ENCODE results near the gene COL8A2. TPM values are rescaled to one million over a fixed set of nuclear protein-coding genes. Genes with fewer than 3 reads are reported as not detected.

COL8A2 gene
- total RNA-seq, 2 donors from 2014 or later, result 0.18 to 0.40 TPM

DNA sequence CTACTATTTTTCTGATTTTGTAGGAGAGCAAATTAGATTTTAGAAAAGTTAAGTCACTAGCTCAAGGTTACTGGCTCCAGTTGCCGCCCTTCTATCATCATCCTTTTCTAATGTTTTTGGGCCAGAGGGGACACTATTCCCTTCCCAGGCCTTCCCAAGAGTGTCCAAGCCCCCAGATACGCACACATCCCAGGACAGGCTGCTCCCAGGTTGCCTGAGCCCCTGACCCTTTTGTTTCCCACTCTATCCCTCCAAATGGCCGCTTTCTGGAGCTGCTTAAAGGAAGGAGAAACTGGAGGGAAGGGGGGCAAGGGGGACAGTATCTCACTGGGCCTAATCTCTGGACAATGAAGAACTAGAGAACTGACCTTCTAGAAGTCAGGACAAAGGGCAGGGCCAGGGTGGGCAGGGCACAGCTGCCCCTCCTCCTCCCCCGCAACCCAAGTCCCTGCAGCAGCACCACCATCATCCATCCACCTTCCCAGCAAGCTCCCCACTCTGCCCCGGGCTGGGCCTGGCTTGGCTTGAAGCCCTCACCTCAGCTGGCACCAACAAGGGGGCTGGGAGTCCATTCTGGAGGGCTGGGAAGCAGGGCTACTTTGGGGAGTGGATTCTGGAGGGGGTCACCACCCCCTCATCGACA, 29.9 kb upstream of the COL8A2 start:
- no peaks in the 10 kb centered on the region for H3K9me3 Mint-ChIP-seq
- H3K4me1 ChIP-seq (ENCODE audit: control insufficient read depth, insufficient read depth, low read length), result peaks cover 11% of the 10 kb centered on the region
- peaks cover 13% of the 10 kb centered on the region for H3K36me3 ChIP-seq (ENCODE audit: control insufficient read depth, insufficient read depth, low read length)
- H3K27ac Mint-ChIP-seq, result peak overlapping the region; percentile 91
- H3K27me3 ChIP-seq (ENCODE audit: control insufficient read depth, insufficient read depth, low read length, poor library complexity, severe bottlenecking), result no peaks in the 10 kb centered on the region
- DNase-seq, result peak; percentile 72
- H3K27ac ChIP-seq (ENCODE audit: low read depth, low read length), result peak overlapping the region; percentile 95
- H3K9me3 ChIP-seq (ENCODE audit: control insufficient read depth, low read length), result no peaks in the 10 kb centered on the region
- peak overlapping the region; percentile 78 for H3K9ac ChIP-seq (ENCODE audit: extremely low read depth, low read length, poor library complexity, severe bottlenecking)
- WGBS, 2 experiments (ENCODE audit: insufficient coverage in 1 of 2, insufficient read length in 1 of 2), result 52 to 71% methylated on average over 2 to 5 of the region's 6 CpGs
- TF ChIP-seq, protein P1, sequence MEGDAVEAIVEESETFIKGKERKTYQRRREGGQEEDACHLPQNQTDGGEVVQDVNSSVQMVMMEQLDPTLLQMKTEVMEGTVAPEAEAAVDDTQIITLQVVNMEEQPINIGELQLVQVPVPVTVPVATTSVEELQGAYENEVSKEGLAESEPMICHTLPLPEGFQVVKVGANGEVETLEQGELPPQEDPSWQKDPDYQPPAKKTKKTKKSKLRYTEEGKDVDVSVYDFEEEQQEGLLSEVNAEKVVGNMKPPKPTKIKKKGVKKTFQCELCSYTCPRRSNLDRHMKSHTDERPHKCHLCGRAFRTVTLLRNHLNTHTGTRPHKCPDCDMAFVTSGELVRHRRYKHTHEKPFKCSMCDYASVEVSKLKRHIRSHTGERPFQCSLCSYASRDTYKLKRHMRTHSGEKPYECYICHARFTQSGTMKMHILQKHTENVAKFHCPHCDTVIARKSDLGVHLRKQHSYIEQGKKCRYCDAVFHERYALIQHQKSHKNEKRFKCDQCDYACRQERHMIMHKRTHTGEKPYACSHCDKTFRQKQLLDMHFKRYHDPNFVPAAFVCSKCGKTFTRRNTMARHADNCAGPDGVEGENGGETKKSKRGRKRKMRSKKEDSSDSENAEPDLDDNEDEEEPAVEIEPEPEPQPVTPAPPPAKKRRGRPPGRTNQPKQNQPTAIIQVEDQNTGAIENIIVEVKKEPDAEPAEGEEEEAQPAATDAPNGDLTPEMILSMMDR (conservative IDR thresholded peaks at IDR 0.05), result no peak
- H3K4me3 Mint-ChIP-seq, result peak overlapping the region; percentile 84
- peaks cover 41% of the 10 kb centered on the region for H3K4me1 Mint-ChIP-seq
- H3K36me3 Mint-ChIP-seq (ENCODE audit: low read depth), result peaks cover 10% of the 10 kb centered on the region
- peak overlapping the region; percentile 89 for H3K4me3 ChIP-seq (ENCODE audit: low read length)
- peaks cover 24% of the 10 kb centered on the region for H3K27me3 Mint-ChIP-seq (ENCODE audit: insufficient read depth)

DNA sequence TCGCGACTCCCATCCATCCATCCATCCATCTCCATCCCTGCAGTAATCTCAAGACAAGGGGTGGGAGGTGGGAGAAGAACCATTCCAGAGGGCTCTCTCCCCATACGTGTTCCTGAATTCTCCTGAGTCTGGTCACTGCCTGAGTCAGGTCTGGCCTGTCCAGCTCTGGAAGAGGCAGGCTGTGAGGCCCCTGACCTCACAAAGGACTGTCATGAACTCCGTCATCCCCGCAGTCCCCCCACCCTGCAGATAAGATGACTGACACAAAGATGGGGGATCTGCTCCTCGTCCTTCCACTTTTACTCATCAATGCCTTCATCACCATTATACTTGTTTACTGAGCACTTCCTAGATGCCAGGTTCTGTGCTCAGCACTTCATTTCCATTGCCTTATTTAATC, 29.3 kb upstream of the COL8A2 start:
- Histone ChIP-seq H3K9ac (ENCODE audit: extremely low read depth, low read length, poor library complexity, severe bottlenecking) (no peak overlapping the region), H3K27me3 (ENCODE audit: control insufficient read depth, insufficient read depth, low read length, poor library complexity, severe bottlenecking) (no peaks in the 10 kb centered on the region), H3K4me1 (ENCODE audit: control insufficient read depth, insufficient read depth, low read length) (peaks cover 11% of the 10 kb centered on the region), H3K9me3 (ENCODE audit: control insufficient read depth, low read length) (no peaks in the 10 kb centered on the region), H3K27ac (ENCODE audit: low read depth, low read length) (peak overlapping the region; percentile 95), H3K36me3 (ENCODE audit: control insufficient read depth, insufficient read depth, low read length) (peaks cover 12% of the 10 kb centered on the region), H3K4me3 (ENCODE audit: low read length) (no peak overlapping the region)
- H3K4me1 Mint-ChIP-seq, result peaks cover 39% of the 10 kb centered on the region
- no peak overlapping the region for H3K27ac Mint-ChIP-seq
- peak overlapping the region; percentile 84 for H3K4me3 Mint-ChIP-seq
- DNase-seq, result no peak
- no peaks in the 10 kb centered on the region for H3K9me3 Mint-ChIP-seq
- H3K36me3 Mint-ChIP-seq (ENCODE audit: low read depth), result peaks cover 6% of the 10 kb centered on the region
- H3K27me3 Mint-ChIP-seq (ENCODE audit: insufficient read depth), result peaks cover 24% of the 10 kb centered on the region
- 92 to 94% methylated on average over 4 to 6 of the region's 6 CpGs for WGBS, 2 experiments (ENCODE audit: insufficient coverage in 1 of 2, insufficient read length in 1 of 2)
- TF ChIP-seq, protein P1 (conservative IDR thresholded peaks at IDR 0.05), result no peak

DNA sequence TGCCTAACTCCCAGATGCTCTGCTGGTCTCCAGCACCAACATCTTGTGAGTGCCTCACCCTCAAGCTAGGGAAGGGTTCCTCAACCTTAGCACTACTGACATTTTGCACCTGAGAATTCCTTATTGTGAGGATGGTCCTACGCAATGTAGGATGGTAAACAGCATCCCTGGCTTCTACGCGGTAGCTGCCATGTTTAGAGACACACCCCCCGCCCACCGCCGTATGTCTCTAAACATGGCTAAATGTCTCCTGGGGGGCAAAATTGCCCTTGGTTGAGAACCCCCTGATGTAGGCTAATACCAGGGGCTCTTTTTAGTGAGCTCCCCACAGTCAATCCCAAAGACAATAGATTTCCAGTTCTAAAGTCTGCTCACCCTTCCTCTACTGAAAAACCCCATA, 28.5 kb upstream of the COL8A2 start:
- no peak overlapping the region for H3K27ac Mint-ChIP-seq
- peaks cover 37% of the 10 kb centered on the region for H3K4me1 Mint-ChIP-seq
- H3K27ac ChIP-seq (ENCODE audit: low read depth, low read length), result no peak overlapping the region
- H3K27me3 ChIP-seq (ENCODE audit: control insufficient read depth, insufficient read depth, low read length, poor library complexity, severe bottlenecking), result no peaks in the 10 kb centered on the region
- no peak overlapping the region for H3K9ac ChIP-seq (ENCODE audit: extremely low read depth, low read length, poor library complexity, severe bottlenecking)
- H3K4me3 Mint-ChIP-seq, result no peak overlapping the region
- TF ChIP-seq, protein P1 (conservative IDR thresholded peaks at IDR 0.05), result no peak
- H3K36me3 ChIP-seq (ENCODE audit: control insufficient read depth, insufficient read depth, low read length), result peaks cover 7% of the 10 kb centered on the region
- no peaks in the 10 kb centered on the region for H3K9me3 Mint-ChIP-seq
- H3K36me3 Mint-ChIP-seq (ENCODE audit: low read depth), result peaks cover 2% of the 10 kb centered on the region
- no peak overlapping the region for H3K4me3 ChIP-seq (ENCODE audit: low read length)
- peaks cover 10% of the 10 kb centered on the region for H3K4me1 ChIP-seq (ENCODE audit: control insufficient read depth, insufficient read depth, low read length)
- H3K9me3 ChIP-seq (ENCODE audit: control insufficient read depth, low read length), result no peaks in the 10 kb centered on the region
- H3K27me3 Mint-ChIP-seq (ENCODE audit: insufficient read depth), result peaks cover 24% of the 10 kb centered on the region
- DNase-seq, result no peak
- 98 to 100% methylated on average over 6 of the region's 6 CpGs for WGBS, 2 experiments (ENCODE audit: insufficient coverage in 1 of 2, insufficient read length in 1 of 2)

All from endodermal cell (in vitro differentiated cells).